Activated T-cell treated with anti-CD3 and anti-CD28 coated beads for 24 hours (primary cell): ENCODE results near the gene GAGE10.
"Not testable (repeated sequence)": the region's sequence is repeated elsewhere in the genome, so short reads cannot be mapped to it uniquely, and the experiment has no call there.

Experiments
- DNase-seq: peaks from one replicate; pipeline ENCODE4 v3.0.0-alpha.2; 2020; ENCODE audit warnings: low read depth

The GAGE10 gene

DNA sequence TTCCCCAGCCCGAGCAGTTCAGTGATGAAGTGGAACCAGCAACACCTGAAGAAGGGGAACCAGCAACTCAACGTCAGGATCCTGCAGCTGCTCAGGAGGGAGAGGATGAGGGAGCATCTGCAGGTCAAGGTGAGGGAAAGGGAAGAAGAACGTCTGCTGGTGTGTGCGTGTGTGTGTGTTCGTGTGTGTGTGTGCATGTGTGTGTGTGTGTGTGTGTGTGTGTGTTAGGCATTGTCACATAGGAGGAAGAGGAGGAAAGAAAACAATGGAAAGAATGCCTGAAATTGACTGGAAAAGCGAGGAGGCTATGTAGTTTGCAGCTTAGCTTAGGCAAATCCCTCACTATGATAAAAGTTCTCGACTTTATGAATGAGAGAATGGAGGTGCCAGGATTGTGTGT lies 20.3 kb downstream of the GAGE10 start:
- DNase-seq: not testable (repeated sequence)

DNA sequence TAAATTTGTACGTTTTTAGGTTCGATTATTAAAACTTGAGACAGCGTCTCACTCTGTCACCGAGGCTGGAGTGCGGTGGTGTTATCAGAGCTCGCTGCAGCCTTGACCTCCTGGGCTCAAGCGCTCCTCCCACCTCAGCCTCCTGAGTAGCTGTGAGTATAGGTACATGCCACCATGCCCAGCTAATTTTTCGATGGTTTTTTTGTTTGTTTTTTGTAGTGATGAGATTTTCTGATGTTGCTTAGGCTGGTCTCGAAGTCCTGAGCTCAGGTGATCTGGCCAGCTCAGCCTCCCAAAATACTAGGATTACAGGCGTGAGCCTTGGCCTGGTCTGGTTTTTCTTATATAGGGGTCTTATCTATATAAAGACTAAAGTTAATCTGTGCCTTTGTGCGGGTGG lies 27.0 kb downstream of the GAGE10 start:
- DNase-seq: not testable (repeated sequence)

DNA sequence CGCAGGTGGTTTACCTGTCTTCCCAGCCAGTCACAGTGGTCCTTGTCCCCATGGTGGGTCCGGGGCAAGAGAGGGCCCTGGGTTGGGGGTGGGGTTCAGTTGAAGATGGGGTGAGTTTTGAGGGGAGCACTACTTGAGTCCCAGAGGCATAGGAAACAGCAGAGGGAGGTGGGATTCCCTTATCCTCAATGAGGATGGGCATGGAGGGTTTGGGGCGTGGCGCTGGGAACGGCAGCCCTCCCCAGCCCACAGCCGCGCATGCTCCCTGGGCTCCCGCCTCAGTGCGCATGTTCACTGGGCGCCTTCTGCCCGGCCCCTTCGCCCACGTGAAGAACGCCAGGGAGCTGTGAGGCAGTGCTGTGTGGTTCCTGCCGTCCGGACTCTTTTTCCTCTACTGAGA lies 27.8 kb downstream of the GAGE10 start, which contains the start of gene GAGE13:
Gene GAGE13 (plus strand): TSS at position 301 of the 400 bp plus-strand sequence. CDS start 1,156 bp downstream, outside the sequence.
- DNase-seq: not testable (repeated sequence)

DNA sequence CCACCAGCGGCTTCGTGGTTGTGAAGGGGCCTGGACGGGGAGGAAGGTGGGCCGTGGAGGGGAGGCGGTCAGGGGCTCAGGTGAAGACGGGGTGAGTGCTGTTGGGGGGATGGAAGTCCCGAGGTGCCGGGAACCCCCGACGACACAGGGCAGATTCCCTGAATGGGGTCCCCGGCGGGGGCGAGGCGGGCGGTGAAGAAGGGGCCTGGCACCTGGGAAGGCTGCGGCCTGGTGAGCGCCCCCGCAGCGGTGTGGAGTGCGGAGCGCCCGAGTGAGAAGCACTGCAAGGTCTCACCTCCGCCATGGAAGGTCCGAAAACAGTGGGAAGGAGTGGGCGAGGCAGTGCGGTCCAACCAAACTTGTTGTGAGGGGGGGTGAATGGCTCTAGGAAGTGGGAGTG lies 28.4 kb downstream of the GAGE10 start:
- DNase-seq: not testable (repeated sequence)

DNA sequence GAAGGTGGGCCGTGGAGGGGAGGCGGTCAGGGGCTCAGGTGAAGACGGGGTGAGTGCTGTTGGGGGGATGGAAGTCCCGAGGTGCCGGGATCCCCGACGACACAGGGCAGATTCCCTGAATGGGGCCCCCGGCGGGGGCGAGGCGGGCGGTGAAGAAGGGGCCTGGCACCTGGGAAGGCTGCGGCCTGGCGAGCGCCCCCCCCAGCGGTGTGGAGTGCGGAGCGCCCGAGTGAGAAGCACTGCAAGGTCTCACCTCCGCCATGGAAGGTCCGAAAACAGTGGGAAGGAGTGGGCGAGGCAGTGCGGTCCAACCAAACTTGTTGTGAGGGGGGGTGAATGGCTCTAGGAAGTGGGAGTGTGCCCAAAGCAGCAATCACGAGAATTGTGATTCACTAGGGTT lies 38.0 kb downstream of the GAGE10 start:
- DNase-seq: not testable (repeated sequence)

DNA sequence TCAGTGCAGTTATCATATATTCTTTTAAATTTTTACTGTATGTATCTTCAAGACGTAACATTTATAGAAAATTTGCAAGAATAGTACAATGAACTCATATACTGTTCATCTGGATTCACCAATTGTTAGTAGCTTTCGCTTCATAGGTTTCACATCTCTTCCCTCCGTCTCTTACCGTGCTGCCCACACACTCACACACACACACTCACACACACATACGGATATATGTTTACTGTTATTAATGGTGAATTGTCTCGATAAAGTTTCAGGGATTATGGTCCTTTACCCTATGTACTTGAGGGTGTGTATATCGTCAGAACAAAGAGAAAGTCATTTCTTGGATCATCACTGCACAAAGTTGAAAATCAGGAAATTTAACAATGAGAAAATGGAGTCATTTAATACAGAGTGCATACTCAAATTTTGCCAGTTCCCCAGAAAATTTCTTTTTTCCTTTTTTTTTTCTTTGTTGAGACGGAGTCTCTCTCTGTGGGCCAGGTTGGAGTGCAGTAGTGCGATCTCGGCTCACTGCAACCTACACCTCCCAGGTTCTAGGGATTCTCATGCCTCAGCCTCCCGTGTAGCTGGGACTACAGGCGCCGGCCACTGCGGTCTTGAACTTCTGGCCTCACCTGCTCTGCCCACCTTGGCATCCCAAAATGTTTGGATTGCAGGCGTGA lies 41.2 kb downstream of the GAGE10 start:
- not testable (repeated sequence) for DNase-seq

DNA sequence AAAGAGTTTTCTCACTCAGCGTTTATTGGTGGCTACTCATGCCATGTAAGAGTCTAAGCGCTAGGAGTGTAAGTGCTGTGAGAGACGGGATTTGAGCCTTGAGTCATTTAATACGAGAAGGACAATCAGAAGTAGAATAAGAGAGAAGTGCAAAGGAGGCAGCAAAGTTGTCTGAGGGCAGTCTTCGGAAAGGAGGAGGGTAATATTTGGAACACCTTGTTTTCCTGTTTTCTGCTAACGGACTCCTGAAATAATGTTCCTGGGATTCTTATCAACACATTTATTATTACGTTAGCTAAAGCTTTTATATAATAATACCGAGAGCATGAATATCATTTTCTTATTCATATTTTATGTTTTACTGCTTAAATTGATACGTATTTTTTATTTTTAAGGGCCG lies 42.0 kb downstream of the GAGE10 start:
- not testable (repeated sequence) for DNase-seq

DNA sequence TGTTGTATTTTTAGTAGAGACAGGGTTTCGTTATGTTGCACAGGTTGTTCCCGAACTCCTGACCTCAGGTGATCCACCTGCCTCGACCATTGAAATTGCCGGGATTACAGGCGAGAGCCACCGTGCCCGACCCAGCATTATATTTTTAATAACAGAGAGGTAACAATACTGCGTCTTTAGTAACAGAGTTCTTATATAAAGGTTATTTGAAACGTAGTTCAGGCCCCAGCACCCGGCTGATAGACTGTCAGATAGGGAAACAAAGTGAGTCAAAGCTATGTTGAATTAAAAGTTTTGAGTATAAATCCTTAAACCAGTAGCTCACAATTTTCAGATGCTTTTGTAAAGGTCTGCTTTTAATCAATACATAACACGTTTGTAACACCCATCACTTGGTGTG lies 42.7 kb downstream of the GAGE10 start:
- DNase-seq: not testable (repeated sequence)
